Keratinocyte (primary cell): Measurements from ENCODE around the gene SLC29A1. TPM values are rescaled to one million over a fixed set of nuclear protein-coding genes. Genes with fewer than 3 reads are reported as not detected.

Experiments used
- DNase-seq: peaks from one replicate; pipeline ENCODE4 v3.0.0-alpha.2; 2011; ENCODE audit warnings: low read depth, missing footprints, low spot score
- FAIRE-seq: peaks from 2 replicates; lab custom pipeline; 2011; peaks lifted over from hg19 to GRCh38; lab: Jason Lieb, UNC
- H2AFZ ChIP-seq: 2 replicates; pipeline ENCODE4 v1.6.0; 2012; ENCODE audit warnings: low read length, control low read depth, inconsistent platforms; ENCODE audit not compliant: control insufficient read depth
- H3K27ac ChIP-seq: 2 replicates; pipeline ENCODE4 v1.5.1; 2011; ENCODE audit warnings: low read length; ENCODE audit not compliant: control insufficient read depth, insufficient read depth
- H3K27me3 ChIP-seq: 3 replicates; pipeline ENCODE4 v1.6.0; 2011; ENCODE audit warnings: low read length; ENCODE audit not compliant: control insufficient read depth, insufficient read depth; ENCODE audit errors: extremely low read depth
- H3K36me3 ChIP-seq, 2 experiments: 2 replicates in 1 of 2; 3 replicates in 1 of 2; pipeline ENCODE4 v1.5.1; 2011; ENCODE audit warnings: low read length in 2 of 2, mild to moderate bottlenecking in 1 of 2; ENCODE audit not compliant: control insufficient read depth in 2 of 2, insufficient read depth in 2 of 2; ENCODE audit errors: extremely low read depth in 1 of 2
- H3K4me1 ChIP-seq: 3 replicates; pipeline ENCODE4 v1.5.1; 2011; ENCODE audit warnings: low read length; ENCODE audit not compliant: control insufficient read depth, insufficient read depth; ENCODE audit errors: extremely low read depth
- H3K4me2 ChIP-seq: 3 replicates; pipeline ENCODE4 v1.6.0; 2011; ENCODE audit warnings: low read depth, low read length; ENCODE audit not compliant: control insufficient read depth, insufficient read depth; ENCODE audit errors: extremely low read depth
- H3K4me3 ChIP-seq, 3 experiments: fragments of 200-600 bp in 1 of 3; sonication (generic) in 1 of 3; 2 replicates in 2 of 3; 3 replicates in 1 of 3; pipeline ENCODE4 v1.5.1; 2011 to 2016; ENCODE audit warnings: low read length in 3 of 3, mild to moderate bottlenecking in 3 of 3, control low read depth in 2 of 3, inconsistent platforms in 1 of 3, low read depth in 1 of 3, mixed read lengths in 1 of 3, mixed run types in 1 of 3, moderate library complexity in 1 of 3; ENCODE audit not compliant: control insufficient read depth in 2 of 3, insufficient read depth in 2 of 3; ENCODE audit errors: extremely low read depth in 1 of 3
- H3K79me2 ChIP-seq: 2 replicates; pipeline ENCODE4 v1.6.0; 2012; ENCODE audit warnings: low read length; ENCODE audit not compliant: control insufficient read depth, insufficient read depth
- H3K9ac ChIP-seq: 3 replicates; pipeline ENCODE4 v1.6.0; 2011; ENCODE audit warnings: low read length; ENCODE audit not compliant: control insufficient read depth, insufficient read depth; ENCODE audit errors: extremely low read depth
- H3K9me1 ChIP-seq: 3 replicates; pipeline ENCODE4 v1.6.0; 2011; ENCODE audit warnings: low read length; ENCODE audit not compliant: control insufficient read depth, insufficient read depth; ENCODE audit errors: extremely low read depth
- H3K9me3 ChIP-seq: 2 replicates; pipeline ENCODE4 v1.5.1; 2012; ENCODE audit warnings: low read depth, low read length; ENCODE audit not compliant: control insufficient read depth
- H4K20me1 ChIP-seq: 3 replicates; pipeline ENCODE4 v1.6.0; 2011; ENCODE audit warnings: low read length; ENCODE audit not compliant: control insufficient read depth, insufficient read depth; ENCODE audit errors: extremely low read depth
- EZH2 ChIP-seq: IDR thresholded peaks from one replicate; pipeline ENCODE4 v1.6.1; 2012; ENCODE audit warnings: inconsistent platforms, mild to moderate bottlenecking, low read length, moderate library complexity
- dilution Hi-C: fragments of 300-500 bp; cut with MboI; formaldehyde crosslinking; loops from one replicate; pipeline ENCODE4 v1.7.0; 2020; ENCODE audit warnings: low sequenced_read_pairs; ENCODE audit not compliant: extremely low pct_ligation_motif_present
- polyA plus RNA-seq, 5 experiments: library from polyadenylated mRNA; depleted of rRNA in 3 of 5; stranded (reverse) in 3 of 5; stranded (forward) in 1 of 5; unstranded in 1 of 5; fragments of >200 nt; gene quantifications; 1 replicate in 1 of 5; 2 replicates in 3 of 5; 3 replicates in 1 of 5; pipeline versions ENCODE4 v1.2.1 to v1.2.3, GENCODE V29; 2011 to 2012; ENCODE audit warnings: missing spikeins in 2 of 5, low read depth in 1 of 5, low replicate concordance in 1 of 5
- TF ChIP-seq, protein P1 (sequence below), 3 experiments: IDR thresholded peaks in 1 of 3; conservative IDR thresholded peaks in 1 of 3; optimal IDR thresholded peaks in 1 of 3; 2 replicates in 2 of 3; 3 replicates in 1 of 3; pipeline versions ENCODE3 to v1.5.1; 2011; ENCODE audit warnings: low read length in 3 of 3, mild to moderate bottlenecking in 3 of 3, moderate library complexity in 2 of 3, control low read depth in 1 of 3, inconsistent platforms in 1 of 3; ENCODE audit not compliant: insufficient read depth in 2 of 3; ENCODE audit errors: extremely low read depth in 1 of 3

SLC29A1 gene
- polyA plus RNA-seq, 1 donor (not counting 4 experiments of a cell fraction or from before 2014, with no cell fraction given), result 51.0 TPM

- H3K36me3 ChIP-seq, result peaks cover 14 to 27% of the 10 kb centered on the region in 2 experiments
- H3K4me1 ChIP-seq, result peaks cover 35% of the 10 kb centered on the region
- no peak overlapping the region for H2AFZ ChIP-seq
- H3K27ac ChIP-seq, result no peak overlapping the region
- no peak overlapping the region for H3K4me3 ChIP-seq
- no peaks in the 10 kb centered on the region for H3K9me3 ChIP-seq
- peaks cover 22% of the 10 kb centered on the region for H3K79me2 ChIP-seq
- H3K9ac ChIP-seq, result no peak overlapping the region
- H3K4me2 ChIP-seq, result no peak overlapping the region
- H3K27me3 ChIP-seq, result no peaks in the 10 kb centered on the region
- dilution Hi-C loops, result no loop called here
- H3K9me1 ChIP-seq, result no peaks in the 10 kb centered on the region
- H4K20me1 ChIP-seq, result no peaks in the 10 kb centered on the region
- DNase-seq, result no peak
- TF ChIP-seq EZH2, result no peak
- TF ChIP-seq, protein P1, sequence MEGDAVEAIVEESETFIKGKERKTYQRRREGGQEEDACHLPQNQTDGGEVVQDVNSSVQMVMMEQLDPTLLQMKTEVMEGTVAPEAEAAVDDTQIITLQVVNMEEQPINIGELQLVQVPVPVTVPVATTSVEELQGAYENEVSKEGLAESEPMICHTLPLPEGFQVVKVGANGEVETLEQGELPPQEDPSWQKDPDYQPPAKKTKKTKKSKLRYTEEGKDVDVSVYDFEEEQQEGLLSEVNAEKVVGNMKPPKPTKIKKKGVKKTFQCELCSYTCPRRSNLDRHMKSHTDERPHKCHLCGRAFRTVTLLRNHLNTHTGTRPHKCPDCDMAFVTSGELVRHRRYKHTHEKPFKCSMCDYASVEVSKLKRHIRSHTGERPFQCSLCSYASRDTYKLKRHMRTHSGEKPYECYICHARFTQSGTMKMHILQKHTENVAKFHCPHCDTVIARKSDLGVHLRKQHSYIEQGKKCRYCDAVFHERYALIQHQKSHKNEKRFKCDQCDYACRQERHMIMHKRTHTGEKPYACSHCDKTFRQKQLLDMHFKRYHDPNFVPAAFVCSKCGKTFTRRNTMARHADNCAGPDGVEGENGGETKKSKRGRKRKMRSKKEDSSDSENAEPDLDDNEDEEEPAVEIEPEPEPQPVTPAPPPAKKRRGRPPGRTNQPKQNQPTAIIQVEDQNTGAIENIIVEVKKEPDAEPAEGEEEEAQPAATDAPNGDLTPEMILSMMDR (optimal IDR thresholded peaks at IDR 0.05 in 1 of 3, IDR thresholded peaks at IDR 0.05 in 1 of 3, conservative IDR thresholded peaks at IDR 0.05 in 1 of 3; ENCODE audit: extremely low read depth in 1 of 3, insufficient read depth in 2 of 3, low read length in 3 of 3), result no peak
- FAIRE-seq, result no peak
Observed at GRCh38 chr6:44228031-44228430, 4.6 kb downstream of the SLC29A1 start.

DNA sequence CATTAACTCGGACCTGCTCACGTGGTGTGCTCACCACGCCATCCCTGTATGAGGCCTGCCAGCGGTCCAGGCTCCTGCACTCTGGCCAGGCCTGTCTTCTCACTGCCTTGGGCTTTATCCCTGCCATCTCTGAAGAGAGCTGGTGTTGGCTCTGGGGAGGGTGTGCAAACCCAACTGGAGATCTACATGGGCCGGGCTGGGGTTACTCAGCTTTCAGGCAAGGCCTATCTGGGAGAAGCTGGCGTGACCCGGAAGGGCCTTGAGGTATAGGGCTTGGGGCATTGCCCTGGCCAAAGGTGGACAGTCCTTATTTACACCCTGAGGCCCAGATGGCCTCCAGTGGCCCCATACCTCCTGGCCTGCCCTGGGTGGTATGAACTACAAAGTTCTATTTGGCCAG is 5.0 kb downstream of the SLC29A1 start:
- Histone ChIP-seq H3K9me1 (no peaks in the 10 kb centered on the region), H3K4me3 (no peak overlapping the region), H3K9ac (no peak overlapping the region), H3K4me1 (peaks cover 34% of the 10 kb centered on the region), H3K27me3 (no peaks in the 10 kb centered on the region), H3K9me3 (no peaks in the 10 kb centered on the region), H2AFZ (no peak overlapping the region), H4K20me1 (no peaks in the 10 kb centered on the region), H3K79me2 (peaks cover 22% of the 10 kb centered on the region), H3K36me3 (peaks cover 14 to 29% of the 10 kb centered on the region in 2 experiments), H3K27ac (no peak overlapping the region), H3K4me2 (no peak overlapping the region)
- dilution Hi-C loops, result no loop called here
- DNase-seq, result no peak
- no peak for FAIRE-seq
- TF ChIP-seq, protein P1 (optimal IDR thresholded peaks at IDR 0.05 in 1 of 3, IDR thresholded peaks at IDR 0.05 in 1 of 3, conservative IDR thresholded peaks at IDR 0.05 in 1 of 3; ENCODE audit: extremely low read depth in 1 of 3, insufficient read depth in 2 of 3, low read length in 3 of 3), result no peak
- TF ChIP-seq EZH2, result no peak
